Brain microvascular endothelial cell (primary cell): Measurements from ENCODE around the gene MTAP.

Experiments
- DNase-seq: peaks from one replicate; pipeline ENCODE4 v3.0.0-alpha.2; 2020
- H3K27ac ChIP-seq: fragments of 250-450 bp; sonication (Bioruptor Pico); 2 replicates; pipeline ENCODE4 v1.5.1; 2020; ENCODE audit warnings: mild to moderate bottlenecking, moderate library complexity
- H3K27me3 ChIP-seq: fragments of 250-450 bp; sonication (Bioruptor Pico); replicated peaks from 2 replicates; pipeline ENCODE4 v1.5.1; 2020; ENCODE audit warnings: mild to moderate bottlenecking
- H3K36me3 ChIP-seq: fragments of 250-450 bp; sonication (Bioruptor Pico); replicated peaks from 2 replicates; pipeline ENCODE4 v1.5.1; 2020; ENCODE audit warnings: mild to moderate bottlenecking
- H3K4me3 ChIP-seq: 2 replicates; pipeline ENCODE4 v1.5.1; 2011; ENCODE audit warnings: low read depth, mild to moderate bottlenecking, control low read depth, low read length, moderate library complexity
- in situ Hi-C: cut with HindIII; loops from 2 replicates; pipeline ENCODE4 v1.10.0; 2017; ENCODE audit warnings: low sequenced_read_pairs, low pct_ligation_motif_present
- TF ChIP-seq, protein P1 (sequence below): IDR thresholded peaks from 2 replicates; pipeline ENCODE4 v1.5.1; 2011; ENCODE audit warnings: low read depth, mild to moderate bottlenecking, moderate library complexity, low read length, control low read depth, inconsistent platforms; ENCODE audit errors: missing control alignments

The MTAP gene

DNA sequence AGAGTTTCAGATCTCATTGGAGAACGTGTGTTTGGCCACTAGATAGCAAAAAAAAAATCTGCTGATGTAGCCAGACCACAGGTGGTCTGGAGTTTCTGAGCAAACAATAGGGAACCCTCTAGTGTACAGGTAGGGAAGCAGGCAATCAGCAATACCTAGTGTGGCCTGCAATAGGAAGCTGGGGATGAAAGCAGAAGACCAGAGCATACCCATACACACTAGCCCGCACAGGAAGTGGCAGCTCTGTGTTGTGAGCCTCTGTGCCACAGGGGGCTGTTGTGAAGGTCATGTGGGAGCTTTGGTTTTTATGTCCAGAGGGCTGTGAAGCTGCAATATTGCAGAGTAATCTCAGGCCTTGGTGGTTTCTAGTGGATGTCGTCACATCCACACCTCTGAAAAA, 81.2 kb downstream of the MTAP start:
- DNase-seq = no peak
- Histone ChIP-seq H3K4me3 (no peak overlapping the region), H3K27ac (no peak overlapping the region), H3K36me3 (no peaks in the 10 kb centered on the region), H3K27me3 (no peaks in the 10 kb centered on the region)
- in situ Hi-C loops = no loop called here
- TF ChIP-seq, protein P1, sequence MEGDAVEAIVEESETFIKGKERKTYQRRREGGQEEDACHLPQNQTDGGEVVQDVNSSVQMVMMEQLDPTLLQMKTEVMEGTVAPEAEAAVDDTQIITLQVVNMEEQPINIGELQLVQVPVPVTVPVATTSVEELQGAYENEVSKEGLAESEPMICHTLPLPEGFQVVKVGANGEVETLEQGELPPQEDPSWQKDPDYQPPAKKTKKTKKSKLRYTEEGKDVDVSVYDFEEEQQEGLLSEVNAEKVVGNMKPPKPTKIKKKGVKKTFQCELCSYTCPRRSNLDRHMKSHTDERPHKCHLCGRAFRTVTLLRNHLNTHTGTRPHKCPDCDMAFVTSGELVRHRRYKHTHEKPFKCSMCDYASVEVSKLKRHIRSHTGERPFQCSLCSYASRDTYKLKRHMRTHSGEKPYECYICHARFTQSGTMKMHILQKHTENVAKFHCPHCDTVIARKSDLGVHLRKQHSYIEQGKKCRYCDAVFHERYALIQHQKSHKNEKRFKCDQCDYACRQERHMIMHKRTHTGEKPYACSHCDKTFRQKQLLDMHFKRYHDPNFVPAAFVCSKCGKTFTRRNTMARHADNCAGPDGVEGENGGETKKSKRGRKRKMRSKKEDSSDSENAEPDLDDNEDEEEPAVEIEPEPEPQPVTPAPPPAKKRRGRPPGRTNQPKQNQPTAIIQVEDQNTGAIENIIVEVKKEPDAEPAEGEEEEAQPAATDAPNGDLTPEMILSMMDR = no peak

GRCh38 chr9:21889673-21890072, 87.2 kb downstream of the MTAP start:
- DNase-seq = no peak
- Histone ChIP-seq H3K36me3 (no peaks in the 10 kb centered on the region), H3K27ac (no peak overlapping the region), H3K4me3 (no peak overlapping the region), H3K27me3 (no peaks in the 10 kb centered on the region)
- TF ChIP-seq, protein P1 = no peak
- in situ Hi-C loops = no loop called here

GRCh38 chr9:21890696-21891095, 88.3 kb downstream of the MTAP start:
- no peak overlapping the region for H3K27ac ChIP-seq
- no peaks in the 10 kb centered on the region for H3K36me3 ChIP-seq
- no peak for DNase-seq
- in situ Hi-C loops = no loop called here
- H3K4me3 ChIP-seq = no peak overlapping the region
- H3K27me3 ChIP-seq = no peaks in the 10 kb centered on the region
- TF ChIP-seq, protein P1 = no peak

DNA sequence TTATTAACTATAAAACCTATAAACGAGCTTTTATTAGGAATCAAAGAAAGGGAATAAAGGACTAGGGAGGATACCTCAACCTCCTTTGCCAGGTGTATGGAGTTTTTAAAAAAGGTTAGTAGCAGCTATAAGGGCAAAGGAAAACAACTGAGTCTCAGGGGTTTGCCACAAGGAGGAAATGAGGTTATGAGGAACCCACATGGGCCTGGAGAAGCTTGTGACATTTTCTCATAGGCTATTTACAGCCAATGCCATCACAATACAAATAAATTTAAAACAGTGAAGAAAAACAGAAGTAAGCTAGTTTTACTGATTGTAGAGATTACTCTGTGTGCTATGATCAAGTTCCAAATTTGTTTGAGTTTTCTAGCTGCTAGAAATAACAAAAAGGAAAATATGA, 99.1 kb downstream of the MTAP start:
- H3K4me3 ChIP-seq = no peak overlapping the region
- in situ Hi-C loops = no loop called here
- TF ChIP-seq, protein P1 = no peak
- no peak for DNase-seq
- H3K27ac ChIP-seq = no peak overlapping the region
- H3K36me3 ChIP-seq = no peaks in the 10 kb centered on the region
- H3K27me3 ChIP-seq = no peaks in the 10 kb centered on the region

DNA sequence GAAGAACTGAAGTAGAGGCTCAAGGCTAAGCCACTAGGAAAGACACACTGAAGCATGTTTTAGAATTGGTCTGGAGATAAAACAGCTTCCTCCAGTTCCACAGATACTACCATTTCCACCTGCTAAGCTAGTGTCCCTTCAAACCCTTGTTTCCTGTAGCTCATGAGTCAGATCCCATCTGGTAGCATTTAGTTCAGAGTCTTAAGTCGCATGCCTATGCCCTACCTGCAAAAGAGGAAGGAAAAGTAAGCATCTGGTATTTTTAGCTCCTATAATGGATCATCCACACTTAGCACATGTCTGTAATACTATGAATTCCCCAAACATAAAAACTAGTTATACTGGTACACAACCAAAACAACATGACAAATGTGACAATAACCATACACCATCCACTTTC, 99.7 kb downstream of the MTAP start:
- in situ Hi-C loops = no loop called here
- no peak for DNase-seq

More for the DNA sequence above, 99.7 kb downstream of the MTAP start:
- TF ChIP-seq, protein P1 = no peak
- Histone ChIP-seq H3K36me3 (no peaks in the 10 kb centered on the region), H3K27me3 (no peaks in the 10 kb centered on the region), H3K27ac (no peak overlapping the region), H3K4me3 (no peak overlapping the region)
